DOHH2 (cell line): Measurements from ENCODE around the gene EEF1E1.
A peak's percentile ranks its signal among the peaks of the same experiment; 100 is the strongest.

Experiments used
- EZH2phosphoT487 ChIP-seq: fragments of 200-600 bp; sonication (generic); IDR thresholded peaks from 2 replicates; pipeline ENCODE4 v1.6.1; 2017; ENCODE audit warnings: borderline replicate concordance, mild to moderate bottlenecking, antibody characterized with exemption, low read length, moderate library complexity, mixed read lengths
- TF ChIP-seq, protein P1 (sequence below): fragments of 200-600 bp; sonication (generic); IDR thresholded peaks from one replicate; pipeline ENCODE4 v1.5.1; 2014; ENCODE audit warnings: antibody characterized with exemption, mild to moderate bottlenecking, low read depth, low read length; ENCODE audit not compliant: poor library complexity, severe bottlenecking

GRCh38 chr6:8059129-8059528, 43.2 kb downstream of the EEF1E1 start:
- TF ChIP-seq, protein P1, sequence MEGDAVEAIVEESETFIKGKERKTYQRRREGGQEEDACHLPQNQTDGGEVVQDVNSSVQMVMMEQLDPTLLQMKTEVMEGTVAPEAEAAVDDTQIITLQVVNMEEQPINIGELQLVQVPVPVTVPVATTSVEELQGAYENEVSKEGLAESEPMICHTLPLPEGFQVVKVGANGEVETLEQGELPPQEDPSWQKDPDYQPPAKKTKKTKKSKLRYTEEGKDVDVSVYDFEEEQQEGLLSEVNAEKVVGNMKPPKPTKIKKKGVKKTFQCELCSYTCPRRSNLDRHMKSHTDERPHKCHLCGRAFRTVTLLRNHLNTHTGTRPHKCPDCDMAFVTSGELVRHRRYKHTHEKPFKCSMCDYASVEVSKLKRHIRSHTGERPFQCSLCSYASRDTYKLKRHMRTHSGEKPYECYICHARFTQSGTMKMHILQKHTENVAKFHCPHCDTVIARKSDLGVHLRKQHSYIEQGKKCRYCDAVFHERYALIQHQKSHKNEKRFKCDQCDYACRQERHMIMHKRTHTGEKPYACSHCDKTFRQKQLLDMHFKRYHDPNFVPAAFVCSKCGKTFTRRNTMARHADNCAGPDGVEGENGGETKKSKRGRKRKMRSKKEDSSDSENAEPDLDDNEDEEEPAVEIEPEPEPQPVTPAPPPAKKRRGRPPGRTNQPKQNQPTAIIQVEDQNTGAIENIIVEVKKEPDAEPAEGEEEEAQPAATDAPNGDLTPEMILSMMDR, result peak; percentile 47
- no peak for TF ChIP-seq EZH2phosphoT487
